ENCODE measurements around the gene HEYL. TPM values are rescaled to one million over a fixed set of nuclear protein-coding genes. Genes with fewer than 3 reads are reported as not detected.
A peak's percentile ranks its signal among the peaks of the same experiment; 100 is the strongest.

HEYL gene
- total RNA-seq, 1 experiment from 2014 or later, result 61.9 TPM

- H3K9me3 ChIP-seq (replicated peaks), result no peaks in the 10 kb centered on the region
- peaks cover 65% of the 10 kb centered on the region for H3K4me1 ChIP-seq
- peak; percentile 57 to 81 for DNase-seq
- H3K4me3 ChIP-seq, result peak overlapping the region; percentile 90
- peak overlapping the region; percentile 89 for H3K27ac ChIP-seq
- peaks cover 4% of the 10 kb centered on the region for H3K36me3 ChIP-seq
- H3K27me3 ChIP-seq, result no peaks in the 10 kb centered on the region
Observed at GRCh38 chr1:39637361-39637760, 2.1 kb downstream of the HEYL start.

GRCh38 chr1:39635871-39636210 is 3.6 kb downstream of the HEYL start:
- peak overlapping the region; percentile 90 for H3K4me3 ChIP-seq
- peaks cover 61% of the 10 kb centered on the region for H3K4me1 ChIP-seq
- no peaks in the 10 kb centered on the region for H3K9me3 ChIP-seq (replicated peaks)
- no peaks in the 10 kb centered on the region for H3K27me3 ChIP-seq
- peak; percentile 83 to 87 for DNase-seq
- H3K27ac ChIP-seq, result peak overlapping the region; percentile 89
- H3K36me3 ChIP-seq, result peaks cover 19% of the 10 kb centered on the region

- DNase-seq, result peak; percentile 87 to 96
- H3K4me1 ChIP-seq, result peaks cover 56% of the 10 kb centered on the region
- peak overlapping the region; percentile 89 for H3K27ac ChIP-seq
- peaks cover 25% of the 10 kb centered on the region for H3K36me3 ChIP-seq
- H3K4me3 ChIP-seq, result peak overlapping the region; percentile 90
- no peaks in the 10 kb centered on the region for H3K9me3 ChIP-seq (replicated peaks)
- H3K27me3 ChIP-seq, result no peaks in the 10 kb centered on the region
Observed at GRCh38 chr1:39635205-39635870, 4.1 kb downstream of the HEYL start.

- H3K27ac ChIP-seq, result peak overlapping the region; percentile 89
- no peaks in the 10 kb centered on the region for H3K27me3 ChIP-seq
- DNase-seq, result no peak
- H3K4me3 ChIP-seq, result peak overlapping the region; percentile 43
- peaks cover 44% of the 10 kb centered on the region for H3K36me3 ChIP-seq
- no peaks in the 10 kb centered on the region for H3K9me3 ChIP-seq (replicated peaks)
- peaks cover 48% of the 10 kb centered on the region for H3K4me1 ChIP-seq
Observed at GRCh38 chr1:39633422-39633821, 6.0 kb downstream of the HEYL start.

- Histone ChIP-seq H3K36me3 (peaks cover 49% of the 10 kb centered on the region), H3K27ac (peak overlapping the region; percentile 89), H3K4me1 (peaks cover 46% of the 10 kb centered on the region), H3K27me3 (no peaks in the 10 kb centered on the region), H3K9me3 (replicated peaks) (no peaks in the 10 kb centered on the region), H3K4me3 (peak overlapping the region; percentile 43)
- DNase-seq, result peak; percentile 85 to 92
Observed at GRCh38 chr1:39632682-39633417, 6.6 kb downstream of the HEYL start.

- Histone ChIP-seq H3K27ac (peak overlapping the region; percentile 89), H3K4me1 (peaks cover 41% of the 10 kb centered on the region), H3K27me3 (no peaks in the 10 kb centered on the region), H3K36me3 (peaks cover 55% of the 10 kb centered on the region), H3K4me3 (peak overlapping the region; percentile 43), H3K9me3 (replicated peaks) (no peaks in the 10 kb centered on the region)
- no peak for DNase-seq
Observed at GRCh38 chr1:39632323-39632681, 7.1 kb downstream of the HEYL start.

- Histone ChIP-seq H3K4me1 (peaks cover 35% of the 10 kb centered on the region), H3K27me3 (no peaks in the 10 kb centered on the region), H3K27ac (no peak overlapping the region), H3K4me3 (no peak overlapping the region), H3K36me3 (peaks cover 60% of the 10 kb centered on the region), H3K9me3 (replicated peaks) (no peaks in the 10 kb centered on the region)
- no peak for DNase-seq
Observed at GRCh38 chr1:39631361-39632322, 7.8 kb downstream of the HEYL start.

GRCh38 chr1:39628807-39629350 is 10.6 kb downstream of the HEYL start:
- DNase-seq, result no peak
- Histone ChIP-seq H3K36me3 (peaks cover 86% of the 10 kb centered on the region), H3K4me1 (peaks cover 10% of the 10 kb centered on the region), H3K27me3 (no peaks in the 10 kb centered on the region), H3K27ac (no peak overlapping the region), H3K9me3 (replicated peaks) (no peaks in the 10 kb centered on the region), H3K4me3 (no peak overlapping the region)

- Histone ChIP-seq H3K4me3 (no peak overlapping the region), H3K36me3 (peaks cover 91% of the 10 kb centered on the region), H3K9me3 (replicated peaks) (no peaks in the 10 kb centered on the region), H3K27me3 (no peaks in the 10 kb centered on the region), H3K27ac (no peak overlapping the region), H3K4me1 (no peaks in the 10 kb centered on the region)
- DNase-seq, result no peak
Observed at GRCh38 chr1:39626646-39627045, 12.8 kb downstream of the HEYL start.

GRCh38 chr1:39625462-39626273 is 13.8 kb downstream of the HEYL start:
- Histone ChIP-seq H3K27me3 (no peaks in the 10 kb centered on the region), H3K36me3 (peaks cover 84% of the 10 kb centered on the region), H3K27ac (no peak overlapping the region), H3K4me1 (no peaks in the 10 kb centered on the region), H3K9me3 (replicated peaks) (no peaks in the 10 kb centered on the region), H3K4me3 (no peak overlapping the region)
- DNase-seq, result no peak

- no peak for DNase-seq
- H3K36me3 ChIP-seq, result peaks cover 77% of the 10 kb centered on the region
Observed at GRCh38 chr1:39625009-39625408, 14.4 kb downstream of the HEYL start.

GRCh38 chr1:39623053-39623452 is 16.4 kb downstream of the HEYL start:
- Histone ChIP-seq H3K36me3 (peaks cover 57% of the 10 kb centered on the region), H3K27ac (no peak overlapping the region), H3K4me1 (no peaks in the 10 kb centered on the region), H3K27me3 (no peaks in the 10 kb centered on the region), H3K9me3 (replicated peaks) (no peaks in the 10 kb centered on the region), H3K4me3 (no peak overlapping the region)
- peak in 1 of 2 experiments; percentile 36 for DNase-seq

More at GRCh38 chr1:39625009-39625408, 14.4 kb downstream of the HEYL start:
- H3K27ac ChIP-seq, result no peak overlapping the region
- H3K4me1 ChIP-seq, result no peaks in the 10 kb centered on the region
- no peaks in the 10 kb centered on the region for H3K9me3 ChIP-seq (replicated peaks)
- no peak overlapping the region for H3K4me3 ChIP-seq
- no peaks in the 10 kb centered on the region for H3K27me3 ChIP-seq

GRCh38 chr1:39622427-39622826 is 17.0 kb downstream of the HEYL start:
- no peaks in the 10 kb centered on the region for H3K9me3 ChIP-seq (replicated peaks)
- no peaks in the 10 kb centered on the region for H3K27me3 ChIP-seq
- no peak for DNase-seq
- no peaks in the 10 kb centered on the region for H3K4me1 ChIP-seq
- H3K36me3 ChIP-seq, result peaks cover 51% of the 10 kb centered on the region
- no peak overlapping the region for H3K4me3 ChIP-seq
- H3K27ac ChIP-seq, result no peak overlapping the region

GRCh38 chr1:39620659-39621165 is 18.7 kb downstream of the HEYL start:
- Histone ChIP-seq H3K9me3 (replicated peaks) (no peaks in the 10 kb centered on the region), H3K27me3 (no peaks in the 10 kb centered on the region), H3K4me1 (no peaks in the 10 kb centered on the region), H3K36me3 (peaks cover 34% of the 10 kb centered on the region), H3K27ac (no peak overlapping the region), H3K4me3 (no peak overlapping the region)
- DNase-seq, result peak in 1 of 2 experiments; percentile 37

Measured in SJCRH30 (cell line).